Measurements from ENCODE around the gene PDE11A.

The PDE11A gene

GRCh38 chr2:177612659-177613058, 459.9 kb downstream of the PDE11A start:
- no peak overlapping the region for H3K4me3 ChIP-seq (ENCODE audit: control insufficient read depth, low read depth, low read length)
- no peak for DNase-seq (ENCODE audit: low read depth)
- no peak for TF ChIP-seq CTCF (IDR thresholded peaks at IDR 0.05; ENCODE audit: control insufficient read depth, insufficient read depth, low read depth, low read length, missing control alignments)

GRCh38 chr2:177611310-177611886, 461.2 kb downstream of the PDE11A start:
- DNase-seq (ENCODE audit: low read depth): no peak
- no peak for TF ChIP-seq CTCF (IDR thresholded peaks at IDR 0.05; ENCODE audit: control insufficient read depth, insufficient read depth, low read depth, low read length, missing control alignments)
- no peak overlapping the region for H3K4me3 ChIP-seq (ENCODE audit: control insufficient read depth, low read depth, low read length)

GRCh38 chr2:177610813-177611212, 461.8 kb downstream of the PDE11A start:
- no peak for TF ChIP-seq CTCF (IDR thresholded peaks at IDR 0.05; ENCODE audit: control insufficient read depth, insufficient read depth, low read depth, low read length, missing control alignments)
- no peak for DNase-seq (ENCODE audit: low read depth)
- H3K4me3 ChIP-seq (ENCODE audit: control insufficient read depth, low read depth, low read length): no peak overlapping the region

DNA sequence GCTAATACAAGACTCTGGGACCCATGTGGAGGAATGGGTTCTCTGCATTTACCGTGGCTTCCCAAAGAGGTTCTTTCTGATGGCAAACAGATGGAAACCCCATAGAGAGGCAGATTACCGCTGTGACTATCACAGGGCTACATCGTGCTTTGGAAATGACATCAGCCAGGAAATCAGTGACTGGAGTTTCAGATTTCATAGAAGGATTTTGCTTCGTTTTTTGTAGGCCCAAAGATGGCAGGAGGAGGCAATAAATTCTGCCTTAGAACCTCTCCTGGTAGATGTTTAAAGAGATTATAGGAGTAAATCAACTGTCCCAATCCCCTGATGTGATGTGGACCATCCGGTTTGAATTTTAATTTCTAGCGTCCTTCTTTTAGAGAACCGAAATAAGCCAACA, 465.9 kb downstream of the PDE11A start:
- TF ChIP-seq CTCF (IDR thresholded peaks at IDR 0.05; ENCODE audit: control insufficient read depth, insufficient read depth, low read depth, low read length, missing control alignments): no peak
- no peak for DNase-seq (ENCODE audit: low read depth)
- H3K4me3 ChIP-seq (ENCODE audit: control insufficient read depth, low read depth, low read length): no peak overlapping the region

DNA sequence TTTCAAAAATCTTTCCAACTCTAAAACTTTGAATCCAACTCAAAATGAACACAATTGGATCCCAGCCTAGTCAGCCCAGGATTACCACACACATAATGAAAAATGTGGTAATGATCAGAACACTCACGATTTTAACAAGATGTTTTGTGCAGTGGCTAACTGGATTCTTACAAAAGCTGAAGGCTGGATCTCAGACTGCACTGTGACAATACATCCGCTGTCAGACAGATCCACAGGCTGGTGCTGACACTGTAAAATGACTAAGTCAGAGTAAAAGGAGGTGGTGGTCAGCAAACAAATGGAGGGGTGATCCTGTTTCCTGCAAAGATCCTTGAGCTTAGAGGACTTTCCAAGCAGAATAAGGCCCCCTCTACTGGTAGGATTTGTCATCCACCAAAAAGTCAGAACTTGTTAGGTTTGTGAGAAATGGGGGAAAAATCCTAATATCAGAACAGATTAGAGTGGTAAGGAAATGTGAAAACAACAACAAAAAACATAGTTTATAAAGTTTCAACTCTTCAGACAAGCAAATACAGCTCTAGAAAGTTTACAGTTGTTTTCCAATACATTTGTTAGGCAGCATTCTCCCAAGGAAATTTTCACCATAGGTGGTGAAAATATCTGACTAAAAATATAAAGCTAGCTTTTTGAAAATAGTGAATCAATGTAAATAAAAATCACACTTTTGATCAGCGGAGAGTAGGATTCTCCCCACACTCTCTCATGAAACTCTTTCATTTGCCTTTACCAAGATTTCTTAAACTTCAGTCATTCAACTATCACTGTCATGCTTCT, 468.1 kb downstream of the PDE11A start:
- TF ChIP-seq CTCF (IDR thresholded peaks at IDR 0.05; ENCODE audit: control insufficient read depth, insufficient read depth, low read depth, low read length, missing control alignments): peak; percentile 77
- H3K4me3 ChIP-seq (ENCODE audit: control insufficient read depth, low read depth, low read length): no peak overlapping the region
- peak; percentile 67 for DNase-seq (ENCODE audit: low read depth)

DNA sequence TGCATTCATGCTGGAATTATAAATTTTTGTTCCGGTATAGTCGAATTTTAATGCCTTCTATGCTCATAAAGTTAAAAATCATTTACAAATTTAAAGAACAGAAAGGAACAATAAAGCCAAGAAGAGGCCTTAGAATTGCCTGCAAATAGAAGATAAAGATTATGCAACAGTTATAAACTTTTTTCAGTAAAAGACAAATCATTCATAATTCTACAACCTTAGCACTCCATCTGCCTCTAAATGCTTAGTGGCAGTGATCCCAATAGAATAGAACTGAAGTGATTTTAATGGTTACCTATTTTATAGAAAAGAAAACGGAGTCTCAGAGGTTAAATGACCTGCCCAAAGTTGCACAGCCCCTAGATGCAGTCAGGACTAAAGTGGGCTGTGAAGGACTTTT, 468.8 kb downstream of the PDE11A start:
- TF ChIP-seq CTCF (IDR thresholded peaks at IDR 0.05; ENCODE audit: control insufficient read depth, insufficient read depth, low read depth, low read length, missing control alignments): no peak
- DNase-seq (ENCODE audit: low read depth): no peak
- H3K4me3 ChIP-seq (ENCODE audit: control insufficient read depth, low read depth, low read length): no peak overlapping the region

Measured in AG09309 (cell line).